Hematopoietic multipotent progenitor cell treated with erythropoietin and hydrocortisone succinate and interleukin-3 and kit ligand, for 8 days (in vitro differentiated cells): ENCODE measurements around the gene SRRM5.
"Not testable (repeated sequence)": the region's sequence is repeated elsewhere in the genome, so short reads cannot be mapped to it uniquely, and the experiment has no call there.

ENCODE experiments used
- DNase-seq: peaks from one replicate; pipeline ENCODE4 v3.0.0-alpha.2; 2015

Gene SRRM5, protein sequence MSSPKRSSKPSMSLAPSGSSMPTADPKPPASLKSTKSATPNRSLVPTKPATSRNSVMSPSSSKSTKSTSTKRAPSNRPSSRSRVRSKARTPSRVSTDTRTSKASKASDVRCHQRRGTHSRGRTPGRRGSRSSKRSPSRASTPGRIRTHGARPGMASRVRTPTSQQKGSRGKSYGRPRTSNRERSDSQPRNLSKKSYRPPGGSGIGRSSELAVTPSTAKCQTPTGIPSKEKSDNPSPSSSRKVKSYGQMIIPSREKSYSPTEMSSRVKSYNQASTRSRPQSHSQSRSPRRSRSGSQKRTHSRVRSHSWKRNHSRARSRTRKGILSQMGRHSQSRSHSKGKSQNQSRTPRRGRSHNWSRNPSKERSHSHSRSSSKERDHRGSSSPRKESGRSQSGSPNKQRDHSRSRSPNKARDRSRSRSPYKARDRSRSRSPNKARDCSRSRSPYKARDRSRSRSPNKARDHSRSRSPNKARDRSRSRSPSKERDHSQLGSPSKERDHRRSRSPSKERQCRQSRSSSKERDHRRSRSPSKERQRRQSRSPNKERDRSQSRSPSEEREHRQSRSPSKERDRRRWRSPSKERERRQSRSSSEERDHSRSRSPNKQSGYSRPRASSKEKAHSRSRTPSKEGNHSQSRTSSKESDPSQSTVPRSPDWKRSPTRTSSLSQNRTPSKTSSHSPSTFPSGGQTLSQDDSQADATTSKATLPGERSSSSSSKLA

DNA sequence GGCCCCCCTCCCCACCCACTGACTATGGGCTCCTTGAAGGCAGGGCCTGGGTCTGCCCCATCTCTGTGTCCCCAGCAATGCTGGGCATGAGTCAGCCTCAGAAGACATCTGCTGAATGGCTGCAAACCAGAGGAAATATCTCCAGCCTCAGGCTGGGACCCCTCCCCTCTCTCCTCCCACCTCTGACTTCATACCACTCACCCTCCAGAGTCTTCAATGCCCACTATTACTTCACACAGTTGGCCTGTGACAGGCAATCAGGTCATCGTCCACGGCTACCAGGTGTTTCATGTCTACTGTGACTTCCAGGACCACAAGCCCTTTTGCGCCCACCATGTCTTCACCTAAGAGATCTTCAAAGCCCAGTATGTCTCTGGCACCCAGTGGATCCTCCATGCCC is at the start of gene SRRM5:
SRRM5 (plus strand) TSS at position 301 of the 400 bp plus-strand sequence; CDS start at position 335, 34 bp downstream.
- DNase-seq: no peak

DNA sequence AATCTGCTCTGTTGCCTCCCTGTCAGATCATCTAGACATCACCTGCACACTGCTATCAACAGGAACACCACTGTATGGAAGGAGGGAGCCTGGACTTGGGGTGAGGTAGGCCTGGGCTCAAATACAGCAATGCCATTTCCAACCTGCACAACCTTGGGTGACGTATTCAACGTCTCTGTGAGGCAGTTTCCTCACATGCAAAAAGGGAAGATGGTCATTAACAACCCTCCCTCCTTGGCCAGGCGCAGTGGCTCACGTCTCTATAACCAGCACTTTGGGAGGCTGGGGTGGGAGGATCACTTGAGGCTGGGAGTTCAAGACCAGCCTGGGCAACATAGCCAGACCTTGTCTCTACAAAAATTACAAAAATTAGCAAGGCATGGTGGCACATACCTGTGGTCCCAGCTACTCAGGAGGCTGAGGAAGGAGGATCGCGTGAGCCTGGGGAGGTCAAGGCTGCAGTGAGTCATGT is 49.6 kb upstream of the SRRM5 start:
- DNase-seq: peak; percentile 9

DNA sequence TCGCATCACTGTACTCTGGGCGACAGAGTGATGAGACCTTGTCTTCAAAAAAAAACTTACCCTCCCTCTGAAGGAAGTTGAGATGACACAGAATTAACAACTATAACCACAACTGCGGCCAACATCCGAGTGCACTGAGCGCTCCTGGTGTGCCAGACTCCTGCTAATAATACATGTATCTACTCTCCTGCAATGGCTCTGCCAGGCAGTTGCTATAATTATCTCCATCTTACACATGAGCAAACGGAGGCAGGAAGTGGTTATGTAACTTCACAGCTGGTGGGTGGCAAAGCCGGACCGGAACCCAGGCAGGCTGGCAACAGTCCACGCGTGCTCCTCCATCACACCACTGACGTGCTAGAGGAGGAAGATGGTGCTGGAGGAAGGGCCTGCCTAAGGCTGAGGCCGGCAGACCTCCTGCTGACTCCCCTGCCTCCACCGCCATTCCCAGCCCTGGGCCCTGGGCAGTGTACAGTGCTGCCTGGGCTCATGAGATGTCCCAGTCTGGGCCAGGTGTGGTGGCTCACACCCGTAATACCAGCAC is 49.1 kb upstream of the SRRM5 start:
- DNase-seq: peak; percentile 95

DNA sequence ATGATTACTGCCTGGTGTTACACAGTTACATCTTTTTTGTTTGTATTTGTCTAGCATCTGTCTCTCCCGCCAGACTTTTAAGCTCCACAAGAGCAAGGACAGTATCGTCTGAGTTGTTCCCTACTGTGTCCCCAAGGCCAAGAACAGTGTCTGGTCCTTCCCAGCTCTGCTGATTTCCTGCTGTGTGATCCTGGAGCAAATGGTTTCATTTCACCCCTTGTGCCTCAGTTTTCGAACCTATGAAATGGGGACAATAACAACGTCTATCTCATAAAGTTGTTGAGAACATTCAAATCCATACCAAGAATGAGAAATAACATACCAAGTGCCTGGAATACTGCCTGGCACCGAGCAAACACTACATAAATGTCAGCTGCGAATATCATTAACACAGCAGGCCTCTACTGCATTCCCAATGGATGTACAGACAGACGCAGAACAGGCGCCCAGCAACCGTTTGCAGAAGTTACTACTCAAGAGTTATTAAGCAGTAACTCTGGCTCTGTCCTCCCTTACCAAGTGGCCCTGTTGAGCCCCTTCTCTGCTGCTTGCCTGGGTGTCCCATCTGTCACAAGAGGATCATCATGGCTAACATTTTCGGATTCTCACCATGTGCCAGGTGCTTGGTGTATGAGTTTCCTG is 48.0 kb upstream of the SRRM5 start:
- DNase-seq: no peak

DNA sequence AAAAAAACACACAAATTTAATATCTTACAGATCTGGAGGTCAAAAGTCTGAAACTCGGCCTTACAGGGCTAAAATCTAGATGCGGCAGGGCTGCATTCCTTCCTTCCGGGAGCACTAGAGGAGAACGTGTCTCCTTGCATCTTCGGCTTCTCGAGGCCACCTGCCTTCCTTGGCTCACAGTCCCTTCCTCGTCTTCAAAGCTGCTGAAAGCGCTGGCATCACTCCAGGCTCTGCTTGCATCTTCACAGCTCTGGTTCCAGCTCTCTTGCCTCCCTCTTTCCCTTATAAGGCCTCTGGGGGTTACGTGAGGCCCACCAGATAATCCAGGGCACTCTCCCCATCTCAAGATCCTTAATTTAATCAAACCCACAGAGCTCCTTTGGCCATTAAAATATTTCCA is 47.1 kb upstream of the SRRM5 start:
- no peak for DNase-seq

DNA sequence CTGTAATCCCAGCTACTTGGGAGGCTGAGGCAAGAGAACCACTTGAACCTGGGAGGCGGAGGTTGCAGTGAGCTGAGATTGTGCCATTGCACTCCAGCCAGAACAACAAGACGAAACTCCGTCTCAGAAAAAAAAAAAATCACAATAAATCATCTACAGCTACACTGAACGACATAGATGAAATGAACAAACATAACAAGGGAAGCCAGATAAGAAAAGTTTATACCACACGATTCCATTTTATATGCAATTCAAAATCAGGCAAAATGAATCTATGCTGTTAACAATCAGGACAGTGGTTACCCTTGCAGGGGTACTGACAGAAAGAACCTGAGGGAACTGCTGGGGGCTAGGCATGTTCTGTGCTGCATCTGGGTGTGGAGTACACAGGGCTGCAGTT is 42.2 kb upstream of the SRRM5 start:
- DNase-seq: no peak

DNA sequence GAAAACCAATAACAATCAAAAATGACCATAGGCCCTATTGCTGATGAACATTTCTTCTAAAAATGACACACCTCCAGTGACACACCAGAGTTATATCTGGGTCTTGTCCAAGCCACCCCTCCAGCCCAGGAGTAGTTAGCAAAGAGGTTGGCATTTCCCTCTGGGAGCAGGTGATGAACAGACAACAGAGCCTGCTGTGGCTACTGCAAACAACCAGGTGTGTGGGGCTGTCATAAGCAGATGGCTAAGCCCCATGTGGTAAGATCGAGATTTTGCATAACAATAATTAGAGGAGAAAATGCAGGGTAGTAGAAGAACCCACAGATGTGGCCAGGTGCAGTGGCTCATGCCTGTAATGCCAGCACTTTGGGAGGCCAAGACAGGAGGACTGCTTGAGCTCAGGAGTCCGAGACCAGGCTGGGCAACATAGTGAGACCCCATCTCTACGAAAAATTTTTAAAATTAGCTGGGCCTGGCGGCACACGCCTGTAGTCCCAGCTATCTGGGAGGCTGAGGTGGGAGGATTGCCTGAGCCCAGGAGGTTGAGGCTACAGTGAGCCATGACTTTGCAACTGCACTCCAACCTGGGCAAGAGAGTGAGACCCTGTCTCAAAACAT is 41.6 kb upstream of the SRRM5 start:
- DNase-seq: no peak

DNA sequence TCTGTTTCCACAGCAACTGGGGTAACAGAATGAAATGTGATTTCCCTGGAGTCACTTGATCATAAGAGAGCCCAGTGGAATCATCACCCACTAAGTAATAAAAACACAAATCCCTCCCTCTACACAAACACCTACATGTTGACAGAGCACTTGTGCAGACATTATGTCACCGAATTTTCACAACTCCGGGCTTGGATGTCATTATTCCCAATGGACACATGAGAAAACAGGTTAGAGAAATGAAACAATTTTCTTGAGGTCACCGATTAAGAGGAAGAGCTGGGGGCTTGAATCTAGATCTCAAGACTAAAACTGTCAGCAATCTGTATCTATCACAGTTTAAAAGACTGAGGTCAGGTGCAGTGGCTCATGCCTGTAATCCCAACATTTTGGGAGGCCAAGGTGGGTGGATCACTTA is 39.7 kb upstream of the SRRM5 start:
- no peak for DNase-seq

DNA sequence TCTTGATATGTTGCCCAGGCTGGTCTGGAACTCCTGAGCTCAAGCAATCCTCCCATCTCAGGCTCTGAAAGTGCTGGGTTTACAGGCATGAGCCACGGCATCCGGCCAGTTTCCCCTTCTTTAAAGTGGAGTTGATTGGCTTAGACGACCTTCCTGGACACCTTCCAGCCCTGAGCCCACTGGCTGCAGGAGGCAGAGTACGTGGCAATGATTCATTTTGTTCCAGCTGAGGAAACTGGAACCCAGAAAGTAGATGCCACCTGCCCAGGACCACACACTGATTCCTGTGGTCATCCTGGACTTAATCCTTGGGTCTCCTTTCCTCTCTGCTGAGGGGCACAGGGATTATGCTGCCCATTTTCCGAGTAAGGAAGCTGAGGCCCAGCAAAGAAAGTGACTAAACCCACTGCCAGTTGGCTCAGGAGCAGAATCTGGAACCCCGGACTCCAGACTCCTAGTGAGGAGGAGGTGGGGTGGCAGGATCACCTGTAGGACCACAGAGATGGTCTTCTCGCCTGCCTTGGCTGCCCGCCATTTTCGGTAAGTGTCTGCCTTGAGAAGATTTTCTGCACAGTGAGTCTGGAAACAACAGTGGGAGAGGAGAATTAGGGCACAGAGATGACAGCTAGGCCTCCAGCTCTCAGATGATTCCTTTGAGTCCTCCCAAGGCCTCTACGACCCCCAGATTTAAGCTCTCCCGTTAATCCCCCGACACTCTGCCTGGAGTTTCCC is 37.3 kb upstream of the SRRM5 start:
- DNase-seq: no peak

DNA sequence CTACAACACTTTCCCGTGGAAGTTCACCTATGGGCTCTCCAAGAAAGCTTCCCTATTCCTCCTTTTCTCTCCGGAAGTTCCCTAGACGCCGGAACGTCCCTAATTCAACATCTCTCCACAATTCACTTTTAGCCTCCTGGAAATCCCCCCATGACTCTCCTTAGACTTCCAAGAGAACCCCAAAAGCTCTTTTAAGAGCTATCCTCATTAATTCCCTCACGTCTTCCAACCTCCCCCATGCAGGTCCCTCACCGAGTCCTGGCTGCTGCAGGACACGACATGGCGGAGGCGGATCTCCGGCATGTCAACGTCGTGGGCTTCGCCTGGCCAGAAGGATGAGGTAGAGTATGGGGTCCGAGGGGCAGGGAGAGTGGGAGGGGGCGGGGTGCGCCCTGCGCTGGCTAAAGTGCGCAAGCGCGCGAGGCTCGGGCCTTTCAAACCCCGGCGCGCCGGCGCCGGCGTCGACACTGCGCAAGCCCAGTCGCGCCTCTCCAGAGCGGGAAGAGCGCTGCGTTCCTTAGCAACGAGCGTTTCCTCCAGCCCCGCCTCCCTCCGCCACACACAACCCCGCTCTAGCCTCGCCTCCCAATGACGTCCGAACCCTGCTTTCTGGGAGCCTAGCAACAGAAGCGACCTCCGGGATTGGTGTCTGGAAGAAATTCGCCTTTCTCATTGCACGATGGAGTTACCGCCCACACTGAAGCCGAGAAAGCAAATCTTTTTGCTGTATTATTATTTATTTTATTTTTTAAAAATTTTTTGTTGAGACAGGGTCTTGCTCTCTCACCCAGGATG is 36.5 kb upstream of the SRRM5 start, which contains the start of the genes PINLYP and XRCC1:
PINLYP (plus strand) TSS at position 646 of the 795 bp plus-strand sequence. CDS start 1,391 bp downstream, outside the sequence.
XRCC1 (minus strand) TSS at position 372 of the 795 bp plus-strand sequence; CDS start at position 303, 69 bp downstream.
- DNase-seq: peak; percentile 99

DNA sequence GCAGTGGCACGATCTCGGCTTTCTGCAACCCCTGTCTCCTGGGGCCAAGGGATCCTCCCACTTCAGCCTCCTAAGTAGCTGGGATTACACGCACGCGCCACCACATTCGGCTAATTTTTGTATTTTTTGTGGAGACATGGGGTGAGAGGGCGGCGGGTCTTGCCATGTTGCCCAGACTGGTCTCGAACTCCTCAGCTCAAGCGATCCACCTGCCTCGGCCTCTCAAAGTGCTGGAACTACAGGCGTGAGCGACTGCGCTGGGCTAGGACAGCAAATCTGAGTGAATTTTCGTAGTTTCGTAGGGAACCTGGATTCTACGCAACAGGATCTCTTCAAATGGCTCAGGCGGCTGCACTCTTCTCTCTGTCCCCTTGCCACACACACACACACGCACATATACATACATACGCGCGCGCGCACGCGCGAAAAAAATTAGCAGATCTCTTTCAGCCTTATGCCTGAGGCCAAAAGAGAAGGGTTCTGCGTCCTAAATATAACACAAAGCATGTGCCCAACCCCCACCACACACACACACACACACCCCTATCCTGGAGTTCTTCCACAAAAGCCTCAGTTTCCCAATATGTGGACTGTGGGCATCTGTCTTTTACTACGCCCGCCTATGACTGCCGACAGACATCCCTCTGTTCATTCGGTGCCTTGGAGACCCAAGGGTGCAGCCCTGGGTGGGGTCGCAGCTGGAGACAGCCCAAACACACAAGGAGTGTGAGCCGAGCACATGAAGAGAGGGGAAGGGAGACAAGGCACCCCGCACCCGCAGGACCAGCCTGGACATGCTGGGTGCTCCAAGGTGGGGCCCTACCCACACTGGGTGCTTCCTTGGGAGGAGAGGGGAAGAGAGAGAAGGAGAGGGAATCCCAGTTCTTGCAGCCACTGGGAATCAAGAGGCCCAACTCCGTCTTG is 35.7 kb upstream of the SRRM5 start:
- no peak for DNase-seq

DNA sequence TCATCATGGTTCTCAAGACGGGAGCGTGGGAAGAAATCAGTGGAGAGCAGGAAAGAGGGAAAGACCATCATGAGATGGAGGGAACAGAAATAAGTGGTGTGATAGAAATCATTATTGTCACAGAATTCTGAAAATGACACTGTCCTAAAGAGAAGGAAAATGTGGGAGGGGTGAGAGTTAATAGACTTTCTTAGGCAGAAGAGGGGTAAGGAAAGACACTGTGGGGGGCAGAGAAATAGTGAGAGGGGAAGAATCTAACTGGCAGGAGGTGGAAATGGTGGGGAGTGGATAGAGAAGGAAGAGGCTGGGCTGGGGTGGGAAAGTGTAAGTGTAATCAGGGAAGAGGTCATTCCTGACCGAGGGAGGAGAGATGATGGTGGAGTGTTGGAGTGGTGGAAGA is 33.1 kb upstream of the SRRM5 start:
- DNase-seq: no peak

DNA sequence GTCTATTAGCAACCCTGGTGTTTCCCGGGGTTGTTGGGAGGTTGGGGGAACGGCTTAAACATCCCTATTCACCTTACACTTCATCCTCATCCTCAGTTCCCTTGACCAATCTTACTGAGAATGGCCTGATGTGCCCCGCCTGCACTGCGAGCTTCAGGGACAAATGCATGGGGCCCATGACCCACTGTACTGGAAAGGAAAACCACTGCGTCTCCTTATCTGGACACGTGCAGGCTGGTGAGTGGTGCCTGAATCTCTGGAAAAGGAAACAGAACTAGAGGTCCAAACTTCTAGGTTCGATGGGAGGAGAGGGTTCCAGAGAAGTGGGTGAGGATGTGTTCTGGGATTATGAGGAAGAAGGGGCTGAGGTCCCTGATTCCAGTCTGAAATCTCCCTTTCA is 30.4 kb upstream of the SRRM5 start:
- peak; percentile 55 for DNase-seq

DNA sequence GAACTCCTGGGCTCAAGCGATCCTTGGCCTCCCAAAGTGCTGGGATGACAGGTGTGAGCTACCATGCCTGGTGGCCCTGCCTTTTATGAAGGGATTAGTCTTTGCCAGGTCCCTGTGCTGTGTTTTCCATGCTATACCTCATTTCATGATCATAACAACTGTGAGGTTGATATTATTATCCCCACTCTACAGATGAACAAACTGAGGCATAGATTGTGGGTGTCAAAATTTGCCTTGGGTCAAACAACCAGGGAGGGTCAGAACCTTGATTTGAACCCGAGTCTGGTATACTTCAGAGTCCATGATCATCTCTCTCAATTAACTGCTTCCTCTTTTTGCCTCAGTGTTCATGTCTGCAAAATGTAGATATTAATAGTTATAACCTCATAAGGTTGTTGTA is 29.4 kb upstream of the SRRM5 start:
- no peak for DNase-seq

DNA sequence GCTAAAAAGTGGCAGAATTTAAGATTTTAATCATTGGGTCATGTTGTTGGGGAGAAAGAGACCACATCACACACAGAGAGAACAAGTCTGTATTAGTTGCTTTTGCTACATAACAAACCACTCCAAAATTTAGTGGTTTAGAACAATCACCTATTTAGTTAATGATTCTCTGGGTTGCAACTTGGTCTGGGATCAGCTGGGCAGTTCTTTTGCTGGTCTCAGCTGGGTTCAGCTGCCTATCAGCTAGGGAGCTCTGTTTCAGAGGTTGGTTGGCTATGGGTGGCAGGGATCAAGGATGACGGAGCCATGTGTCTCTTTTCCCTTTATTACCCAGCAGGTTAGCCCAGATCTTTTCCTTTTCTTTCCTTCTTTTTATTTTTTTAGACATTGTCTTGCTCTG is 27.4 kb upstream of the SRRM5 start:
- DNase-seq: no peak

DNA sequence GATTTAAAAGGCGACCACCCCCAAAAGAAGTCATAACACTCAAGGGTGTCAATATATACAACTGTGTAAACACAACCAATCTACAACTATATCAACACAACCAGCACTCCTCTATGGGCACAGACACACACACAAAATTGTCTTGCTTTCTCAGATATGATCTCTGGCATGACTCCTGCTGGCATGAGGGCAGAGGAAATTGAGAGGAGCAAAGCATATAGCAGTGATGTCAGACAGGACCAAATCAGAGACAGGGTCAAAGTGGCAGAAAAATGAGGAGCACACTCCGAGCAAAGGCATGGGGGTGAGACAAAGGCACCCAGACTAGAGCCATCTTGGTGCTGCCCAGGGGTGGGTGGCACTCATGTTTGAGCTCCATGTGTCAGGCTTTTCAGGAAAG is 25.5 kb upstream of the SRRM5 start:
- peak; percentile 51 for DNase-seq

DNA sequence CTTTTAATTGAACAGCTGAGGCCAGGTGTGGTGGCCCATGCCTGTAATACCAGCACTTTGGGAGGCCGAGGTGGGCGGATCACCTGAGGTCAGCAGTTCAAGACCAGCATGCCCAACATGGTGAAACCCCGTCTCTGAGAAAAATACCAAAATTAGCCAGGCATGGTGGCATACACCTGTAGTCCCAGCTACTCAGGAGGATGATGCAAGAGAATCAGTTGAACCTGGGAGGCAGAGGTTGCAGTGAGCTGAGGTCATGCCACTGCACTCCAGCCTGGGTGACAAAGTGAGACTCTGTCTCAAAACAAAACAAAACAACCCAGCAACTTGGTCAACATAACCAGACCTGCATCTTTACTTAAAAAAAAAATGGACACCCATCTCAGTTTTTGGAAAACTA is 24.9 kb upstream of the SRRM5 start:
- not testable (repeated sequence) for DNase-seq

DNA sequence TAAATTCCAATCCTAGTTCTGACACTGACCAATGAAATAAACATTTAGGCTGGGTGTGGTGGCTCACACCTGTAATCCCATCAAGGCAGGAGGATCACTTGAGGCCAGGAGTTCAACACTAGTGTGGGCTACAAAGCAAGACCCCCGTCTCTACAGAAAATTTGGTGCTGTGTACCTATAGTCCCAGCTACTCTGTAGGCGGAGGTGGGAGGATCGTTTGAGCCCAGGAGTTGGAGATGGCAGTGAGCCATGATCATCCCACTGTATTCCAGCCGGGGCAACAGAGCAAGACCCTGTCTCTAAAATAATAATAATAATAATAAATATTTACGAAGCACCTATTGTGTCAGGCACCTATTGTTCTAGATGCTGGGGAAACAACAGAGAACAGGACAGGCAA is 22.6 kb upstream of the SRRM5 start:
- DNase-seq: no peak

DNA sequence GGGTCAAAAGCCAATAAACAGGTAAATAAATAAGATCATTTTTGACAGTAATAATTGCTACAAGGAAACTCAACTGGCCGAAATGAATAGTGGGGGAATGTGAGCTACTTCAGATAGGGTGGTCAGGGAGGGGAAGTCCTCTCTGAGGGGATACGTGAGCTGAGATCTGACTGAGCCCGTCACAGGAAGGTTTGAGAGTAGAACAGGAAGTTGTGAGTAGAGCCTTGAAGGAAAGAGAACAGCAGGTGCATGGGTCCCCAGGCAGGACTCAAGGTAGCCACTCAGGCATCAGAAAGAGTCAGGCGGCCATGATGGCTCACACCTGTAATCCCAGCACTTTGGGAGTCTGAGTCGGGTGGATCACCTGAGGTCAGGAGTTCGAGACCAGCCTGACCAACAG is 22.2 kb upstream of the SRRM5 start:
- DNase-seq: no peak
